GM06990 (cell line): Measurements from ENCODE around the gene PHLPP1.

Experiments used
- DNase-seq: peaks from one replicate; pipeline ENCODE4 v3.0.0-alpha.2; 2011; ENCODE audit not compliant: insufficient read length; ENCODE audit errors: extremely low read depth
- H3K27me3 ChIP-seq: replicated peaks from 2 replicates; pipeline ENCODE4 v1.6.0; 2011; ENCODE audit warnings: low read length; ENCODE audit not compliant: control insufficient read depth, insufficient read depth
- H3K36me3 ChIP-seq: 2 replicates; pipeline ENCODE4 v1.5.1; 2011; ENCODE audit warnings: low read length; ENCODE audit not compliant: control insufficient read depth, insufficient read depth
- H3K4me3 ChIP-seq: replicated peaks from 2 replicates; pipeline ENCODE4 v1.5.1; 2011; ENCODE audit warnings: low read depth, mild to moderate bottlenecking, control low read depth, low read length
- CTCF ChIP-seq: IDR thresholded peaks from 2 replicates; pipeline ENCODE4 v1.5.1; 2011; ENCODE audit warnings: low read length, control low read depth, mild to moderate bottlenecking, inconsistent platforms; ENCODE audit not compliant: insufficient read depth, poor library complexity, severe bottlenecking

The PHLPP1 gene

GRCh38 chr18:62992877-62993365, 277.6 kb downstream of the PHLPP1 start:
- no peak for TF ChIP-seq CTCF
- Histone ChIP-seq H3K4me3 (no peak overlapping the region), H3K36me3 (no peaks in the 10 kb centered on the region), H3K27me3 (peaks cover 2% of the 10 kb centered on the region)
- no peak for DNase-seq

- no peak overlapping the region for H3K4me3 ChIP-seq
- DNase-seq, result no peak
- no peak for TF ChIP-seq CTCF
- no peaks in the 10 kb centered on the region for H3K36me3 ChIP-seq
- peaks cover 3% of the 10 kb centered on the region for H3K27me3 ChIP-seq
Observed at GRCh38 chr18:62996566-62996965, 281.2 kb downstream of the PHLPP1 start.

GRCh38 chr18:62997076-62997475, 281.7 kb downstream of the PHLPP1 start:
- TF ChIP-seq CTCF, result no peak
- Histone ChIP-seq H3K36me3 (no peaks in the 10 kb centered on the region), H3K4me3 (no peak overlapping the region), H3K27me3 (peaks cover 3% of the 10 kb centered on the region)
- no peak for DNase-seq

GRCh38 chr18:62998443-62998842, 283.1 kb downstream of the PHLPP1 start:
- H3K27me3 ChIP-seq, result peaks cover 3% of the 10 kb centered on the region
- no peak for DNase-seq
- TF ChIP-seq CTCF, result no peak
- H3K36me3 ChIP-seq, result no peaks in the 10 kb centered on the region
- H3K4me3 ChIP-seq, result no peak overlapping the region

- H3K27me3 ChIP-seq, result peaks cover 1% of the 10 kb centered on the region
- H3K4me3 ChIP-seq, result no peak overlapping the region
- DNase-seq, result no peak
- no peaks in the 10 kb centered on the region for H3K36me3 ChIP-seq
- TF ChIP-seq CTCF, result no peak
Observed at GRCh38 chr18:62999392-62999791, 284.1 kb downstream of the PHLPP1 start.

GRCh38 chr18:62999921-63000320, 284.6 kb downstream of the PHLPP1 start:
- H3K27me3 ChIP-seq, result peaks cover 1% of the 10 kb centered on the region
- no peak for TF ChIP-seq CTCF
- no peak overlapping the region for H3K4me3 ChIP-seq
- no peak for DNase-seq
- H3K36me3 ChIP-seq, result no peaks in the 10 kb centered on the region
